ENCODE measurements around the gene DNAI2. TPM values are rescaled to one million over a fixed set of nuclear protein-coding genes. Genes with fewer than 3 reads are reported as not detected.

The DNAI2 gene
- total and polyA plus RNA-seq, 8 donors: 0.77 to 6.6 (median 4.1) TPM; not detected in 1

DNA sequence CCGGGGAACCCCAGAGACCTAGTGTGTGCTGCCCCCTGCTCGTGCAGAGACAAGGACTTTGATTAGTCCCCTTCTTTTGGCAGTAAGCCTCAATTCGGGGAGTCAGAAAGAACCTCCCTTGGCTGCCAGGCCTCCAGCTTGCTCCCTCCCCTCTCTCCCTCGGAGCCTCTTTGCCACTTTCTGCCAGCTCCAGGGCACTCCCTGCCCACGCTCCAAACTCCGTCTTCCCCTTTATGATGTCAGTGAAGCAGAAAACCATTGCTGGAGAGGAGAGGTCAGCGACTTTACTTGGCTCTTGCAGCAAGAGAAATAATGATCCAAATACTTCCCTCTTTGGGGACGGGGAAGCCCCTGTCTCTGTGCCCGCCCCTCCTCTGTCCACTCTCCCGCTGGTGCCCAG lies 32.6 kb upstream of the DNAI2 start:
- Histone ChIP-seq H3K27ac (no peak overlapping the region), H3K9me3 (no peaks in the 10 kb centered on the region), H3K36me3 (no peaks in the 10 kb centered on the region), H3K27me3 (no peaks in the 10 kb centered on the region), H3K4me3 (no peak overlapping the region), H3K4me1 (peaks cover 5 to 7% of the 10 kb centered on the region in 2 donors)
- intact Hi-C loops (cut with DNase I): no loop called here
- TF ChIP-seq, protein P1, sequence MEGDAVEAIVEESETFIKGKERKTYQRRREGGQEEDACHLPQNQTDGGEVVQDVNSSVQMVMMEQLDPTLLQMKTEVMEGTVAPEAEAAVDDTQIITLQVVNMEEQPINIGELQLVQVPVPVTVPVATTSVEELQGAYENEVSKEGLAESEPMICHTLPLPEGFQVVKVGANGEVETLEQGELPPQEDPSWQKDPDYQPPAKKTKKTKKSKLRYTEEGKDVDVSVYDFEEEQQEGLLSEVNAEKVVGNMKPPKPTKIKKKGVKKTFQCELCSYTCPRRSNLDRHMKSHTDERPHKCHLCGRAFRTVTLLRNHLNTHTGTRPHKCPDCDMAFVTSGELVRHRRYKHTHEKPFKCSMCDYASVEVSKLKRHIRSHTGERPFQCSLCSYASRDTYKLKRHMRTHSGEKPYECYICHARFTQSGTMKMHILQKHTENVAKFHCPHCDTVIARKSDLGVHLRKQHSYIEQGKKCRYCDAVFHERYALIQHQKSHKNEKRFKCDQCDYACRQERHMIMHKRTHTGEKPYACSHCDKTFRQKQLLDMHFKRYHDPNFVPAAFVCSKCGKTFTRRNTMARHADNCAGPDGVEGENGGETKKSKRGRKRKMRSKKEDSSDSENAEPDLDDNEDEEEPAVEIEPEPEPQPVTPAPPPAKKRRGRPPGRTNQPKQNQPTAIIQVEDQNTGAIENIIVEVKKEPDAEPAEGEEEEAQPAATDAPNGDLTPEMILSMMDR (IDR thresholded peaks at IDR 0.05): no peak
- ATAC-seq (peak; percentile 66), DNase-seq (peak in 1 of 4 donors; percentile 69)

DNA sequence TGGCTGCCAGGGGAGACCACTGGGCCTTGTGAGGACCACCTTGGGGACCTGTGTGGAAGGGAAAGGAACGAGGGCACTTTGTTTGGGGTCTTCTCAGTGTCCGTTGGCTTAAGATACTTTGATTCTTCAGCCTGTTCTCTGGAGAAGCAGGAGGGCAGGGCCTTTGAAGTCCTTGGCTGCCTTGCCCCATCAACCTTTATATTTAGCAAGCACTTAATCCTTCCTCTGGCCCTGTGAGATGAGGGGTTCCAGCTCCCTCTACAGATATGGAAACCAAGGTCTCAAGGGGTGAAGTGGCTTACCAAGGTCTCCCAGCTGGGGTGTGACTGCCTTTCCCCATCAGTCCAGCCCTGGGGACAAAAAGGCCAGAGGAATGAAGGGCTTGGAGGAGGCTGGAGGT lies 32.2 kb upstream of the DNAI2 start:
- Histone ChIP-seq H3K27me3 (no peaks in the 10 kb centered on the region), H3K27ac (no peak overlapping the region), H3K4me3 (no peak overlapping the region), H3K9me3 (no peaks in the 10 kb centered on the region), H3K4me1 (peaks cover 5 to 7% of the 10 kb centered on the region in 2 donors), H3K36me3 (no peaks in the 10 kb centered on the region)
- intact Hi-C loops (cut with DNase I): no loop called here
- ATAC-seq (peak; percentile 38), DNase-seq (no peak)
- TF ChIP-seq, protein P1 (IDR thresholded peaks at IDR 0.05): no peak

DNA sequence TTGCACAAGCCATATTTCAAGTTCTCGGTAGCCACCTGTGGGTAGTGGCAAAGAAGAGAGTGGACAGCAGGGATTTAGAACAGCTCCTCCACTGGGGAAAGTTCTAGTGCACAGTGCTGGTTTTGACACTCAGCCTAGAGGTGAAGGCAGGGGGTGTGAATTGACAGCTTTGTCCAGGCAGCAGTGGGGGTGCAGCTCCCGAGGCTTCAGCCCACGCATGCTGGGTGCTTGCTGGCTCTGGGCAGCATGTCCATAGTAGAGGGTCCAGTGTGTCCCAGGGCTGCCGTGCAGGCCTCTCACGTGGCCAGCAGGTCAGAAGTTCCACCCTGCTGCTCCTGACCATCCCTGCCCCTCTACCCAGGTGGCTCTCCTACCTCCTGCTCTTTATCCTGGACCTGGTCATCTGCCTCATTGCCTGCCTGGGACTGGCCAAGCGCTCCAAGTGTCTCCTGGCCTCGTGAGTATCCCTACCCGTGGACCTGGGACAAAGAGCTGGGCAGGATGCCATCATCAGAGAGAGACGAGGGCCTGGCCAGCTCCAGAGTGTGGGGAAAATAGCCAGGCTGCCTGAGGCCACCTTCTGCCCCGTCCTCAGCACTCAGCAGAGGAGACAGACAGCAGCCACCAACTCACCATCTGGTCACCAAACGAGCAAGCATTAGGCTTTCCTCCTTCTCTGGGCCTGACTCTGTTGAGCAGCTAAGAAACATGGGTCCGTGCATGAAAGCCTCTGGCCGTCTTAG lies 30.9 kb upstream of the DNAI2 start:
- Histone ChIP-seq H3K4me3 (no peak overlapping the region), H3K27ac (no peak overlapping the region), H3K9me3 (no peaks in the 10 kb centered on the region), H3K27me3 (no peaks in the 10 kb centered on the region), H3K4me1 (peaks cover 5 to 7% of the 10 kb centered on the region in 2 donors), H3K36me3 (no peaks in the 10 kb centered on the region)
- intact Hi-C loops (cut with DNase I): no loop called here
- TF ChIP-seq, protein P1 (IDR thresholded peaks at IDR 0.05): no peak
- ATAC-seq: peak; percentile 9
- DNase-seq: peak in 1 of 4 donors; percentile 54

DNA sequence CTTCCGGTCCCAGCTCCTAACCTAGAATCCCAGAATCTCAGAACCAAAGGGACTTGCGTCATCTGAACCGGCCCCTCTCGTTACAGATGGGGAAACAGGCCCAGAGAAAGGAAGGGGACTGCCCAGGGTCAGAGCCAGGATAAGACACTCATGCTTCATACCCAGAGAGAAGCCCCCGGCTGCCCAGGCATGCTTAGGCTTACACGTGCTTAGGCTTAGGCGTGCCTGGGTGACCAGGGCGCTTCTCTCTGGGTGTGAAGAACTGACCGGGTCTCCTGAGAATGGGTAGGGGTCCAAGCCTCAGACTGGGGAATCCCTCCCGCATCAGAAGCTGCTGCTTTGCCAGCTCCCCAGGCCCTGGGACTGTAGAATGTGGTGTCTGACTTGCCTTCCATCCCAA lies 29.9 kb upstream of the DNAI2 start:
- Histone ChIP-seq H3K36me3 (no peaks in the 10 kb centered on the region), H3K4me1 (peaks cover 5 to 7% of the 10 kb centered on the region in 2 donors), H3K27ac (no peak overlapping the region), H3K9me3 (no peaks in the 10 kb centered on the region), H3K4me3 (no peak overlapping the region), H3K27me3 (no peaks in the 10 kb centered on the region)
- ATAC-seq (no peak), DNase-seq (no peak)
- intact Hi-C loops (cut with DNase I): no loop called here
- TF ChIP-seq, protein P1 (IDR thresholded peaks at IDR 0.05): no peak

DNA sequence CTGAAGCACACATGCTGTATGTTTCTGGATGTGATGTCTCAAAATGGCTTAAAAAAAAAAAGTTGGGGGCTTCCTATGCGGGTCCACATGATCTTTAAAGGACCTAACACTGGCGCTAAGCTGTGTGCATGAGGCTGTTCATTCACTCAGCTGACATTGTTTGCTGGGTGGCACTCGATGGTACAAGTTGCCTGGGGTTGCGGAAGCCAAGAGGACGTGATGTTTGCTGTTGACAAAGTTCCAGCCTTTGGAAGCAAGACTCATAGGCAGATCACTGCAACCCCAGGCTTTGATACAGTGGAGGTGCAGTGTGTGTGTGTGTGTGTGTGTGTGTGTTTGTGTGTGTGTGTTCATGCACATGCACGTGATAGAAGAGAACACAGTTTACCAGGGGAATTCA lies 29.5 kb upstream of the DNAI2 start:
- intact Hi-C loops (cut with DNase I): no loop called here
- H3K9me3 ChIP-seq: no peaks in the 10 kb centered on the region
- H3K4me3 ChIP-seq: no peak overlapping the region
- no peaks in the 10 kb centered on the region for H3K36me3 ChIP-seq
- ATAC-seq (peak; percentile 34), DNase-seq (no peak)
- H3K27me3 ChIP-seq: no peaks in the 10 kb centered on the region
- H3K27ac ChIP-seq: no peak overlapping the region
- TF ChIP-seq, protein P1 (IDR thresholded peaks at IDR 0.05): no peak
- peaks cover 5 to 7% of the 10 kb centered on the region in 2 donors for H3K4me1 ChIP-seq
